ENCODE results near the gene BOC. TPM values are rescaled to one million over a fixed set of nuclear protein-coding genes. Genes with fewer than 3 reads are reported as not detected.

BOC gene
- total RNA-seq, 1 donor from 2014 or later, result 70.1 TPM

GRCh38 chr3:113252553-113252952 lies 41.2 kb downstream of the BOC start:
- DNase-seq, result no peak

- no peak for DNase-seq
Observed at GRCh38 chr3:113253702-113254101, 42.3 kb downstream of the BOC start.

DNA sequence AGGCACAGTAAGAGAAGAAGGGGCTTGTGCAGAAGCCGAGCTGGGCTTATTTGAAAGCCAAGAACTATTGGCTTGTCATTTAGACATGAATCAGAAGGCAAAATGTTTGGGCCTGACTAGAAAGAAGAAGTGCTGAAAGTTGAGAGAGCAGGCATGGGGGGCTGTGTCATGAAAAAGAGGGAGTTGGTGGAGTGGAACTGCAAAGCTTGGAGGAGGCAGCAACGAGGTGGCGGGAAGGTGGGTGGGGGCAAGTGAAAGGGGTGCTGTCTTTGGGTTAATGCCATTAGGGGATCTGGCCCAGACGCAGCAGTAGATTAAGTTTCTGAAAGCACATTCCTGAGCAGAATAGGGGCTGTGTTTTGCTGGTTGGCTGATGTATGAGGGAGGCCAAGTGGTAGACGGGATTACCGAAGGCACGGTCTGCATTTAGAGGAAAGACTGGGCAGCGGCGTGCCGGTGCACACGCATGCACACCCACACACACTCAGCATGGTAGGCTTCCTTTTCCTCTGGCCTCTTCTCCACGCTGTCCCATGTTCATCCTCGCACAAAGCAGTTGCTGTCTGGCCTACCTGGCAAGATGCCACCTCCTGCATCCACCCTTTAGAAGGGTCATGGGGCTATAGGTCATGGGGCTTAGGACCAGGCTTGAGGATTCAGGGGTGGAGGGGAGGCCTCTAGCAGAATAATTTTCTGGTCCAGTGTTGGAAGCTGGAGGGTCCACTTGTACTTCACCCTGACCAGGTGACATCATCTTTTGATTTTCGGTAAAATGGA lies 43.0 kb downstream of the BOC start:
- peak; percentile 71 for DNase-seq

- no peak for DNase-seq
Observed at GRCh38 chr3:113255100-113255853, 43.9 kb downstream of the BOC start.

GRCh38 chr3:113255854-113256615 lies 44.7 kb downstream of the BOC start:
- no peak for DNase-seq

GRCh38 chr3:113258361-113258760 lies 47.0 kb downstream of the BOC start:
- DNase-seq, result peak; percentile 36

DNA sequence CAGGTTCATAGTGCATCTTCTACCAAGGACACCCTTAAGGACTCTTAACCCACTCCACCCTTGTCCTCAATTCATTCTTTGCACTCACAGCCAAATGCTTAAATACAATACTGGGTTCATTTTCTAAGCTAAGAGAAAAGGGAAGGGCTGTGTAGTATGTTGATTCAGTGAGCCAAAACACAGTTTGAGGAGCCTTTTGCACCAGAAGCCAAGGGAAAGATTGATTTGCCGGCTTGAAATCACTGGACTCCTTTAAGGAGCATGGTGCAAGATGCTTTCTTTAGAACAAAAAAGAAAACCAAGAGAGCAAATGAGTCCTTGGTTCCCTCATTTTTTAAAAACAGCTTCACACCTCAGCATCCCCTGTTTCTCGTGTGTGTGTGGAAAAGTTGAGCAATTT lies 47.8 kb downstream of the BOC start:
- DNase-seq, result no peak

- DNase-seq, result peak; percentile 96
Observed at GRCh38 chr3:113261063-113261625, 49.8 kb downstream of the BOC start.

- DNase-seq, result peak; percentile 91
Observed at GRCh38 chr3:113261626-113262303, 50.4 kb downstream of the BOC start.

DNA sequence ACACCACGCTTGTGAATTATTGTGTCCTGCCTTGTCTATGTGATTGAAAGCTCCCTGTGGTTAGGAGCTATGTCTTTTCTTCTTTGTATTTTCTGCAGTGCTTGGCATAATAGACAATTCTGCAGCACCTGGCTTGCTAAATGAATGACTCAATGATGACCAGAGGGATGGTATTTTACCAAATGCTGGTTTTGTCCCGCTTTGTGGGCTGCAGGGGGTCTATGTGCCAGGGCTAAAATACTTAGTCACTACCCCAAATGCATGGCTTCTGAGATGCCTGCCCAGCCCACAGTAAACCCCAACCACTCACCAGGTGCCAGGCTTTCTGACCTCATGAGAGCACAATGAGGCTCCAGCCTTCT lies 50.9 kb downstream of the BOC start:
- no peak for DNase-seq

DNA sequence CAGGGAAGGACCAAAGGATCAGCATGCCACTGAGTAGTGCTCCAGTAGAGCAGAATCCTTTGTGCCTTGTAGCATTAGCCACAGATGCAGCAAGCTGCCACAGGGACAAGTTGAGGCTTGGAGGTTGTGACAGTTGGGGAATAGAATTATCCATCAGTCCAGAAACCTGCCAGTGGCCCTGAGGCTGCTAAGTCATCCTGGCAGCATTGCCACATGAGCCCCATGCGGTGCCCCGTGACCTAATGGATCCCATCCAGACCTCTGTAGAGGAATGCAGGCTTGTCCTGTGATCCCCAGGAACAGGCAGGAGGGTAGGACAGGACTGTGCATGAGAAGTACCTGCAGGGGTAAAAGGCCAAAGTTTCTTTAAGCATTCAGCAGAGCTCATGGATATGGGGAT lies 51.7 kb downstream of the BOC start:
- DNase-seq, result no peak

GRCh38 chr3:113263778-113264177 lies 52.4 kb downstream of the BOC start:
- no peak for DNase-seq

- DNase-seq, result no peak
Observed at GRCh38 chr3:113264283-113265131, 53.1 kb downstream of the BOC start.

DNA sequence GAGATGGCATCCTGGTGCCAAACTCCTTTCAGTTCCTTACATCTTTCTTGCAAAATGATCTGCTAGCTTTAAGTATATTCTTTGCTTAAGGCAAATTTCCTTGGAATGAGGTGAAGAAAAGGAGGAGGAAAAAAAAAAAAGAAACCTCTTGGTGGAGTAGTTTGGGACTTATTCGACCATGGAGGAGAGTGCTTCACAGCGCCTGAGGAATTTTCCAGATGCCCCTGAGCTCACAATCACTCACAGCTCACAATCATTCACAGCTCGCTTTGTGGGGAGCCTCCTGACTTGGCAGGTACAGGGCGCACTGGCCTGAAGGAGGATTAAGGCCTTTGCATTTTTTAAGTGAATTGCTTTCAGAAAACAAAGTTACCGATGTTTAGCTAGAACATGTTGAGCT lies 53.9 kb downstream of the BOC start:
- no peak for DNase-seq

GRCh38 chr3:113266738-113267137 lies 55.4 kb downstream of the BOC start:
- DNase-seq, result no peak

GRCh38 chr3:113268311-113268710 lies 57.0 kb downstream of the BOC start:
- DNase-seq, result no peak

GRCh38 chr3:113268942-113269341 lies 57.6 kb downstream of the BOC start:
- no peak for DNase-seq

DNA sequence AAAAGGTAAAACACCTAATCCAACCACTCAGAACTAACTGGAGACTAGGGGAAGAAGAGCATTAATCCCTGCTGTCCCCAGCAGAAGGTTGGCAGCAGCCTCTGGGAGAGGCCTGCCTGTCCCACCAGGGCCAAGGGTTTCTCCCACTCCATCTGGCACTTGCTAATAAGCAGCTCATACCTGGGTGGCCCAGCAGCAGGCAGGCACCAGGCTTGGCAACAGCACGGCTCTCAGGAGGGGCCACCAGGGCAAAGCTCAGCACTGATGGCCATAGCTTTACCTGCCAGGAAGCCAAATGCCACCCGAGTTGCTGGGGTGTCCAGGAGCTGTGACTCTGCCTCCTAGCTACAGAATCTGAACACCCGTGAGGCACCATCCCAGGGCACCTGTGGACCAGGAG lies 58.3 kb downstream of the BOC start:
- DNase-seq, result no peak

- peak; percentile 32 for DNase-seq
Observed at GRCh38 chr3:113270068-113270467, 58.7 kb downstream of the BOC start.

GRCh38 chr3:113270786-113271185 lies 59.4 kb downstream of the BOC start:
- DNase-seq, result no peak

- no peak for DNase-seq
Observed at GRCh38 chr3:113271189-113271588, 59.8 kb downstream of the BOC start.
